ENCODE measurements around the gene ROR2.

DNA sequence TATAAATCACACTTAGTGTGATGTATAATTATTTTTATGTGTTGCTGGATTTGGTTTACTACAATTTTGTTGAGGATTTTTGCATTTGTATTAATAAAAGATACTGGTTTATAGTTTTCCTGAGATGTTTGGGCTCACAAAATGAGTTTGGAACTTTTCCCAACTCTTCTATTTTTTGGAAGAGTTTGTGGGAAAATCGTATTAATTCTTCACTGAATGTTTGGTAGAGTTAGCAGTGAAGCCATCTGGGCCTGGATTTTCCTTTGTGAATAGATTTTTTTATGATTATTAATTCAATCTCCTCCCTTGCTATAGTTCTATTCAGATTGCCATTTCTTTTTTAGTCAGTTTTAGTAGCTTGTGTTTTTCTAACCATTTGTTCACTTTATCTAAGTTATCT is 324.7 kb downstream of the ROR2 start:
- no peak for TF ChIP-seq TCF4 (CRISPR knock-in tag; IDR thresholded peaks at IDR 0.05; ENCODE audit: borderline replicate concordance)
- no peak for TF ChIP-seq ZFP30 (CRISPR knock-in tag; IDR thresholded peaks at IDR 0.05)
- TF ChIP-seq OSR1 (CRISPR knock-in tag; IDR thresholded peaks at IDR 0.05), result no peak

All from SK-N-SH treated with all-trans-retinoic acid at 6 μM for 48 hours (cell line).